ENCODE results near the gene SPANXC.
"Not testable (repeated sequence)": the region's sequence is repeated elsewhere in the genome, so short reads cannot be mapped to it uniquely, and the experiment has no call there.

SPANXC gene, protein sequence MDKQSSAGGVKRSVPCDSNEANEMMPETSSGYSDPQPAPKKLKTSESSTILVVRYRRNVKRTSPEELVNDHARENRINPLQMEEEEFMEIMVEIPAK

DNA sequence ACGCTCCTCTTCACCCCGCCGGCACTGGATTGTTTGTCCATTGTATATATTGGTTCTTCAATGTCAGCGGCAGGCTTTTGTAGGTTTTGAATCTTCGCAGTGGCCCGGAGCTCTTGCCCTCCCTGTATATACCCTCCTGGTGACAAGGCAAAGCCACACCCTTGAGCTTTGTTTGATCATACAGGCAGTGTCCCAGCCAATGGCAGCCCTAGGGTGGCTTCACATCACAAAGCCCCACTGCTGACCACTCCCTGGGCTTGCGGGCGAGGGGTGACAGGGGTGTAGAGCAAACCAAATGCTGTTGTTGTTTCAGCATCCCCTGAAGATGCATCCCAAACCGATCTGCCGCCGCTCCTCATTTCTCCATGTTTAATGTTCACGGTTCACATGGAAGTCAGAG, at the start of gene SPANXC:
SPANXC (minus strand) TSS at position 101 of the 400 bp plus-strand sequence; CDS start at position 41, 60 bp downstream.
- H3K9ac ChIP-seq (ENCODE audit: low read length); H3K9me3 ChIP-seq (ENCODE audit: control insufficient read depth, low read length); H3K36me3 ChIP-seq (ENCODE audit: control insufficient read depth, insufficient read depth, low read length); H3K4me1 ChIP-seq (ENCODE audit: control insufficient read depth, insufficient read depth, low read length); H3K27me3 ChIP-seq (ENCODE audit: control insufficient read depth, insufficient read depth, low read length); H3K4me3 ChIP-seq (ENCODE audit: low read length): not testable (repeated sequence)

DNA sequence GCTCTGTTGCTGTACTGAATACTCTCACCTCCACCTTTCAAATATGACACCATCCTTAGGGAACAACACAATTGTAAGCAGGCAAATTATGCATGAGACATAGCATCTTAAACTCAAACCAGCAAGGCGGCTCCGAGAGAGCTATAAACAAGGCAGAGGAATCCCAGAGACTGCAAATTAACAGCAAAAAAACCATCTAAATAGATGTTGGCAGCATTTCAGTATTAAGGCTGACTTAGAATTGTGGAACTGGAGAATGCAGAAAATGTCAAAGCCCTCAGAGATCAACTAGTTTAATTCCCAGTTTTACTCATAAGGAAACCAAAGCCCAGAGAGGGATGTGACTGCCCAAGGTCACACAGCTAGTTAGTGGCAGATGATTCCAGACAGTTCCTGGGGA, 37.2 kb upstream of the SPANXC start:
- H3K36me3 ChIP-seq (ENCODE audit: control insufficient read depth, insufficient read depth, low read length), result no peaks in the 10 kb centered on the region
- no peak overlapping the region for H3K4me3 ChIP-seq (ENCODE audit: low read length)
- no peak overlapping the region for H3K9ac ChIP-seq (ENCODE audit: low read length)
- no peaks in the 10 kb centered on the region for H3K4me1 ChIP-seq (ENCODE audit: control insufficient read depth, insufficient read depth, low read length)
- no peaks in the 10 kb centered on the region for H3K27me3 ChIP-seq (ENCODE audit: control insufficient read depth, insufficient read depth, low read length)
- H3K9me3 ChIP-seq (ENCODE audit: control insufficient read depth, low read length), result no peaks in the 10 kb centered on the region

DNA sequence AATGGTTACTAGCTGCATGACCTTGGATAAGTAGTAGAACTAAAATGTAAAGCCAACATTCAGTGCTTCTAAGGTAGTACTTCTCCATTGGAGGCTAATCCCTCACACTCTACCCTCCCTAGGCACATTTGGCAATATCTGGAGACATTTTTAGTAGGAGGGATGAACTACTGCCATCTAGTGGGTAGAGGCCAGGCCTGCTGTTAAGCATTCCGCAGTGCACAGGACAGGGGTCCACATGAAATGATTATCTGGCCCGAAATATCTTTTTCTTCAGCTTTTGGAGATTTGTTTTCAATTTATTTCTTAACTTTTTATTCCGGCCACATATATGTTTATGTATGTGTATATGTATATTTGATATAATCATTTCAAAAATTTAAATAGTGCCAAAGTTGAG, 36.0 kb upstream of the SPANXC start:
- Histone ChIP-seq H3K9me3 (ENCODE audit: control insufficient read depth, low read length) (no peaks in the 10 kb centered on the region), H3K4me3 (ENCODE audit: low read length) (no peak overlapping the region), H3K9ac (ENCODE audit: low read length) (no peak overlapping the region), H3K27me3 (ENCODE audit: control insufficient read depth, insufficient read depth, low read length) (no peaks in the 10 kb centered on the region), H3K36me3 (ENCODE audit: control insufficient read depth, insufficient read depth, low read length) (no peaks in the 10 kb centered on the region), H3K4me1 (ENCODE audit: control insufficient read depth, insufficient read depth, low read length) (no peaks in the 10 kb centered on the region)

DNA sequence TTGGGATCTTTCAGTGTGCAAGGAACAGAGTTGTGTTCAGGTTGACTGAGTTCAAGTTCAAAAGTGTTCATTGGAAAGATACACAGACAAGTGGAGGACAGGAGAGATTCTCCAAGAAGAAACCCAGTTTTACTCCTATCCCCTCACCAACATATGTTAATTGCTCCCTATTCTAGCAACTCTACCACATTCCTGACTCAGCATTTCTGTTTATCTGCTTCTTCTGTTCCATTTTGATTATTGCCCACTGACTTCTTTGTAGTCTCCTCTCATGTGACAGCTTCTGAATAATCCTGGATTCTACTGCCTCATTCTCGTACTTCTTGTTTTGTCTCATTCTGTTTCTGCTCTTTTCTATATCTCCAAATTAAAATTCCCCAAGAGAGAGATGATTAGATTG, 15.8 kb upstream of the SPANXC start:
- Histone ChIP-seq H3K9me3 (ENCODE audit: control insufficient read depth, low read length) (no peaks in the 10 kb centered on the region), H3K27me3 (ENCODE audit: control insufficient read depth, insufficient read depth, low read length) (no peaks in the 10 kb centered on the region), H3K36me3 (ENCODE audit: control insufficient read depth, insufficient read depth, low read length) (no peaks in the 10 kb centered on the region), H3K4me1 (ENCODE audit: control insufficient read depth, insufficient read depth, low read length) (no peaks in the 10 kb centered on the region), H3K9ac (ENCODE audit: low read length) (no peak overlapping the region), H3K4me3 (ENCODE audit: low read length) (no peak overlapping the region)

DNA sequence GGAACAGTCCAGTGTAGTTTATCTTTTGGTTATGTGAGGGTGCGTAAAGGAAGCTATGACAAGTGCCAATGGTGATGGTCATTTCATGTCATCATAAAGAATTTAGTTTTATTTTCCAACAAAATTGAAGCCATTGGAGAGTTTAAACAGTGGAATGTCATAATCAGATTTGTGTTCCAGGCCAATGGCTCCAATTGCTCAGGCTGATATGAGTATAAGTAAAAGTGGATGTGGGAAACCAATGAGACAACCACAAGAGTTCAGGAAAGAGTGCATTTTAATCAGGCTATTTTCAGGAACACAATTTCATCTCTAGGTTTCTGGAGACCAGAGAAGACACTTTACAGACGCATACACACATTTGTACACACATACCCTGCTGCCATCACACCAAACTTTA, 20.7 kb downstream of the SPANXC start:
- H3K4me1 ChIP-seq (ENCODE audit: control insufficient read depth, insufficient read depth, low read length), result no peaks in the 10 kb centered on the region
- no peak overlapping the region for H3K9ac ChIP-seq (ENCODE audit: low read length)
- H3K36me3 ChIP-seq (ENCODE audit: control insufficient read depth, insufficient read depth, low read length), result no peaks in the 10 kb centered on the region
- H3K27me3 ChIP-seq (ENCODE audit: control insufficient read depth, insufficient read depth, low read length), result no peaks in the 10 kb centered on the region
- H3K4me3 ChIP-seq (ENCODE audit: low read length), result no peak overlapping the region
- H3K9me3 ChIP-seq (ENCODE audit: control insufficient read depth, low read length), result no peaks in the 10 kb centered on the region

DNA sequence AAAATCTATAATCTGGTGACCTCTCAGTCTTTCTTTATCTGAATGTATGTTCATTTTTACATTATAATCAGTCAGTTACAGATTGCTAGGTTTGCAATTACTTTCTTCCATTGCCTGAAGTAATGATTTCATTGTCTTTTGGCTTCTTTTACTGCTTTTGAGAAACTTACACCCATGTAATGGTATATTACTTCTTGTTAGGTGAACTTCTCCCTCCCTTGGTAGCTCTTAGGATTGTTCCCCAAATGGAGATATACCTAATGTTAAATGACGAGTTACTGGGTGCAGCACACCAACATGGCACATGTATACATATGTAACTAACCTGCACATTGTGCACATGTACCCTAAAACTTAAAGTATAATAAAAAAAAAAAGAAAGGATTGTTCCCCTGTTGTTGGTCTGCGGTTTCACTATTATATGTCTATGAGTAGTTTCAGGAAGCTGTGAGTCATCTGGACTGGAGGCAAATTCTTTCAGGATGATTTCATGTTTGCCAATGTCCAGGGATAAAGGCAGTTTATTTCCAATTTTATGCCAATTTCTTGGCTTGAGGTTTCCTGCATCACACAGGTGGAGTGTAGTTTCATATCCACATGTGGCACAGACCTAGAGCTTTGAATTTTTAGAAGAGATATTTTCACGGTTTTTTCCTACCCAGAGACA, 21.8 kb downstream of the SPANXC start:
- Histone ChIP-seq H3K4me3 (ENCODE audit: low read length) (no peak overlapping the region), H3K27me3 (ENCODE audit: control insufficient read depth, insufficient read depth, low read length) (no peaks in the 10 kb centered on the region), H3K9ac (ENCODE audit: low read length) (no peak overlapping the region), H3K9me3 (ENCODE audit: control insufficient read depth, low read length) (no peaks in the 10 kb centered on the region), H3K36me3 (ENCODE audit: control insufficient read depth, insufficient read depth, low read length) (no peaks in the 10 kb centered on the region), H3K4me1 (ENCODE audit: control insufficient read depth, insufficient read depth, low read length) (no peaks in the 10 kb centered on the region)

DNA sequence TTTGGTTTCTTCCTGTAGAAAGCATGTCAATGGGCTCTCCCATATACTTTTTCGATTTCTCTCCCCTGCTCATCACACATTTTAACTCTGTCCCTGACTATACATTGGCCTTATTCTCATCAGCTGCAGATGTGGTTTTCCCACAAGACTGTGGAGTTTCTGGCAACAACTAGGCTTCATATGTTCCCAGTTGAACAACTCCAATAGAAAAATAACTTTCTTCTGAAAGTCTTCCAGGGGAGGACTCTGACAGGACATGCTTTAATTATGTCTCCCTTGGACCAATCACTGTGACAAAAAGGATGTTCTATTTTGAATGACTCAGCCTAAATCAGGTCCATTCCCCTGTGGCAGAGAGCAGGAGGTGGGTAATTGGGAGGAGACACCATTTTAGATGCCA, 28.1 kb downstream of the SPANXC start:
- no peaks in the 10 kb centered on the region for H3K36me3 ChIP-seq (ENCODE audit: control insufficient read depth, insufficient read depth, low read length)
- no peak overlapping the region for H3K4me3 ChIP-seq (ENCODE audit: low read length)
- no peak overlapping the region for H3K9ac ChIP-seq (ENCODE audit: low read length)
- H3K4me1 ChIP-seq (ENCODE audit: control insufficient read depth, insufficient read depth, low read length), result no peaks in the 10 kb centered on the region
- H3K9me3 ChIP-seq (ENCODE audit: control insufficient read depth, low read length), result no peaks in the 10 kb centered on the region
- no peaks in the 10 kb centered on the region for H3K27me3 ChIP-seq (ENCODE audit: control insufficient read depth, insufficient read depth, low read length)

DNA sequence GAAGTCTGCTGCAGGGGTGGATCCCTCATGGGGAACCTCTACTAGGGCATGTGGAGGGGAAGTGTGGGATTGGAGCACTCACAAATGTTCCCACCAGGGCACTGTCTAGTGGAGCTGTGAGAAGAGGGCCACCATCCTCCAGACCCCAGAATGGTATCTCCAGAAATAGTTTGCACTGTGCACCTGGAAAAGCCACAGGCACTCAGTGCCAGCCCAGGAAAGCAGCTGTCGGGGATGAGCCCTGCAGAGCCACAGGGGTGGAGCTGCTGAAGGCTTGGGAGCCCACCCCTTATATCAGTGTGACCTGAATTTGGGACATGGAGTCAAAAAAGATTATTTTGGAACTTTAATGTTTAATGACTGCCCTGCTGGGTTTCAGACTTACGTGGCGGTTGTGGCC, 40.4 kb downstream of the SPANXC start:
- Histone ChIP-seq H3K9me3 (ENCODE audit: control insufficient read depth, low read length) (no peaks in the 10 kb centered on the region), H3K4me3 (ENCODE audit: low read length) (no peak overlapping the region), H3K4me1 (ENCODE audit: control insufficient read depth, insufficient read depth, low read length) (no peaks in the 10 kb centered on the region), H3K36me3 (ENCODE audit: control insufficient read depth, insufficient read depth, low read length) (no peaks in the 10 kb centered on the region), H3K9ac (ENCODE audit: low read length) (no peak overlapping the region), H3K27me3 (ENCODE audit: control insufficient read depth, insufficient read depth, low read length) (no peaks in the 10 kb centered on the region)

Measured in mucosa of stomach (tissue), 1 donor.